C1 segment of cervical spinal cord (tissue), 14 donors: ENCODE data around the gene TBC1D9.

Experiments used
- DNase-seq, 14 donors: peaks; one replicate each; lab custom pipeline; 2025; lab: John Stamatoyannopoulos, UW

Gene TBC1D9

DNA sequence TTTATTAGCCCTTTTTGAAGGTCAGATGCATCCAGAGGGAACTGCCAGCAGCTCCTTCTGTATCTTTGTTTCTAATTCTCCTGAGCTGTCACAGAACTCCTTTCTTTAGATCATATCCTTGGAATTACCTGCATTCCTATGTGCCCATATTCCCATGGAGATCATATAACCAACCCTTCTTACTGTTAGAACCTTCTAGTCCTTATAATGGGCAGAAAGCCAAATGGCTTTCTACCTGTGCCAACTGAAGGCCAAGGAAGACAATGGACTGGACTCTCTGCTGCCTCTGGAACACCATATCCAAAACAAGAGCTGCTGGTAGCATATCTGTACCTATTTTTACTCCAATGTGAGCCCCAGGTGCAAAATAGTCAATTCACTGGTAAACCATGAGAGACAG, 60.7 kb downstream of the TBC1D9 start:
- DNase-seq, result no peak

DNA sequence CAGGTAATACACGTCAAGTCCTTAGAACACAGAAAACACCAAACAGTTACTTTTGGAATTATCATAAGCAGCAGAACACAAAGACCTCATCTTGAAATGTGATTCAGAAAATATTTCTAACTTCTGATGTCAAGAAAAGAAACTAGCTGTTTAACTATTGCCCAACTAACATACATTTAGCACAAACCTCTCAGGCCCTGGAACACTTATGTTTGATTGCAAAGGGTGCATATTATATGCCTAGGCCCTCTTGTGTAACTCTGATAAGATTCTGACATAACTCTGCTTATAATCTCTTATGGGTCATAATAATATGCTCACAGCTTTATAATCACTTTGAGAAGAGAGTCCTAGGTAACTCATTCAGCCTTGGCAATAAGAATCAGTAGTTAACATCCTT, 62.6 kb downstream of the TBC1D9 start:
- no peak for DNase-seq

DNA sequence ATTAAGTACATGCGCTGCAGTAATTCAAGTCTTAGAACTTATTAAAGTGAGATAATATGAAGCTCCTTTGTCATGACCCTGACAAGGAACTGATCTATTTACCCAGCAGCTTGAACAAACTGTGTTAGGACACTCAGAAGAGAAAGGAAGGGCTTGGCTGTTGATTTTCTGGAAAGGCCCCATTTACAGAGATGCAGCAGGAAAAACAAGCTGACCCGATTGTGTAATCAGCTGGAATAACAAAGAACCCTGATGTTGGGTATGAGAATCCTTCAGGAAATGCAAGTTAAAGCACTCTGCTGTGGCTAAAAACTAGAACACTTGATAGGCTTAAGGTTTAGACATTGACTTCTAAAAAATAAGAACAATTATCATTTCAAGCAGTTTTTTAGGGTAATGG, 64.8 kb downstream of the TBC1D9 start:
- DNase-seq, result peak in 1 of 14 donors; percentile 63

DNA sequence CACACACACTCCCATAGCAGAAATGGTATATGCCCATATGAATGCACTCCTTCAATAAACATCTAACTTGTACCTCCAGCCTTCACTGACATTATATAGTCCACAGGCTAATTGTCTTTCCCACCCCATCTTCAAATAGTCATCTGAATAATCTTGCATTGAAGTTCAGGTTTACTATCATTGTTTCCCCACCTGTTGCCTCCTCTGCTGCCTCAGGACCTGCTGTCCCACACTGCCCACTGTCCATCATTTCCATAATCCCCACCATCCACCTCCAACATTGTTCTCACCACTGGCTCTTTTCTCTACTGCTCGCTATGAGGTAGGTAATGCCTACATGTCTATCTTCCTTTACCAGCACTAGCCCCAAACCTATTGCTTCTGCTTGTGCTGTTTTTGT, 66.1 kb downstream of the TBC1D9 start:
- DNase-seq, result no peak

DNA sequence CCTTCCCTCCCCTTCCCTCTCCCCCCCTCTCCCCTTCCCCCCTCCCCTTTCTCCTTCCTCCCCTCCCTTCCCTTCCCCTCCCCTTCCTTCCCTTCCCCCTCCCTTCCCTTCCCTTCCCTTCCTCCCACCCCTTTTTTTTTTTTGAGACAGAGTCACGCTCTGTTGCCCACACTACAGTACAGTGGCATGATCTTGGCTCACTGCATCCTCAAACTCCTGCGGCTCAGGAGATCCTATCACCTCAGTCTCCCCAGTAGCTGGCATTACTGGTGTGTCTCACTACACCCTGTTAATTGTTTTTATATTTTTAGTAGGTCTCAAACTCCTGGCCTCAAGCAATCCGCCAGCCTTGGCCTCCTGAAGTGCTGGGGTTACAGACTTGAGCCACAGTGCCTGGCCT, 66.6 kb downstream of the TBC1D9 start:
- DNase-seq, result peak in 1 of 14 donors; percentile 23

DNA sequence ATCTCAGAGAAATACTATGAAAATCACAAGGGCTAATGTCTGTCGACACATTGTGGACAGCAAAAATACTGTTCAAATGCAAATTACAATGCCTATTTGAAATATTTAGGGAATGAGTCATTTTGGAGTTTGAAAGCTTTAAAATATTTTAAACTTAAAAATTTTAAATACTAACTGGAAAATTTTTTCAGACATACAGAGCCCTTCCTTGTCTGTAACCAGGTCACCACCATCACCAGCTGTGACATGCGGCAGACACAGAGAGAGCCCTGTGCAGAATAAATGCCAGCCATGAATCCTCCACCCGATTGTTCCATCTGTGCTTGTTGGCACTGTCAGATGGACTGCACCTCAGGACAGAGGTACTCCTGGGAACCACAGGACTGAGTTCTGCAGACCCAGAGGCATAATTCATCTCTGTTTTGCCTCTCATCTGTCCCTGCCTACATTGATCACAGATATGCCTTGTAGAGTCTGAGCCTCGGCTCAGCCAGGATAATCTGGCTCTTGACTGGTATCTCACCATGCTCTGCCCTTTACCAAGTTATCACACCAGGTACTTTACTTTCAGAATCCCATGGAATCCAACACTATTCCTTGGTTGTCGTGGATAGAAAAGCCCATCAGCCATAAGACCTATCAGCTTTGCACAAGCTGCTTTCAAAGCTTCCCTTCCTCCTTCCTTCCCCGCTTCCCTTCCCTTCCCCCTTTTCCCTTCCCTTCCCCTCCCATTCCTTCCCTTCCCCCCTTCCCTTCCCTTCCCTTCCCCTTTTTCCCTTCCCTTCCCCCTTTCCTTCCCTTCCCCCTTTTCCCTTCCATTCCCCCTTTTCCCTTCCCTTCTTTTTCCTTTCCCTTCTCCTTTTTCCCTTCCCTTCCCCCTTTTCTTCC, 67.2 kb downstream of the TBC1D9 start:
- peak in 2 of 14 donors; percentile 12 to 87 for DNase-seq

DNA sequence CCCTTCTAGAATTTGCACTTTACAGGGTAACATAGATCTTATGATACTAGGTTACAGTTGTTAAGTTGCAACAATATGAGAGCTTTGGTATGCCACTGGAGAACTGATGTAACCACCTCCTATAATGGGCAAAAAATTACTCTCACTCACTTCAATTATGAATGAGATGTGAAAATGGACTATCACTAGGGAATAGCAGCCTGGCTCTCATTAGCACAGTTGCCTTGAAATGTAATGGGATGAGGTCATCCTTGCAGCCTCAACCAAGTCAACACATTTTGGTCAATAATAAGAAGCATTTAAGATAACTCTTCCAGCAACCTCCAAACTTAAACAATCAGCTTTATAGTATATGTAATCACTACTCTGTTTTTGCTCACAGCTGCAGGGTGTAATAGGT, 69.4 kb downstream of the TBC1D9 start:
- DNase-seq, result peak in 1 of 14 donors; percentile 36

DNA sequence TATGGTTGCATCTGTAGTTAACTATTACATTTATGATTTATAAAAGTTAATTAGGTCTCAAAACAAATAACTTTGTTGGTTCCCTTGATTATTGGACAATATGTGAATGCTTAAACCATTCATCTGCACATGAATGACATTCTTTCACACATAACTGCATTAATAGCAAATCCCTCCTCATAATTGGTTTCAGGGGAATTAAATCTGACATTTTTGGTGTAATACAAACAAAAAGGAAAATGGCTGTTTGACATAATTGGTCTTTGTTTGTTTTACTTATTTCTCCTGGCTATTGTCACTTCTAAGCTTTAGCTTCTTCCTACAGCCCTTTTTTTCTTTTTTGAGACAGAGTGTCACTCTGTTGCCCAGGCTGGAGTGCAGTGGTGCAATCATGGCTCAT, 71.9 kb downstream of the TBC1D9 start:
- no peak for DNase-seq

DNA sequence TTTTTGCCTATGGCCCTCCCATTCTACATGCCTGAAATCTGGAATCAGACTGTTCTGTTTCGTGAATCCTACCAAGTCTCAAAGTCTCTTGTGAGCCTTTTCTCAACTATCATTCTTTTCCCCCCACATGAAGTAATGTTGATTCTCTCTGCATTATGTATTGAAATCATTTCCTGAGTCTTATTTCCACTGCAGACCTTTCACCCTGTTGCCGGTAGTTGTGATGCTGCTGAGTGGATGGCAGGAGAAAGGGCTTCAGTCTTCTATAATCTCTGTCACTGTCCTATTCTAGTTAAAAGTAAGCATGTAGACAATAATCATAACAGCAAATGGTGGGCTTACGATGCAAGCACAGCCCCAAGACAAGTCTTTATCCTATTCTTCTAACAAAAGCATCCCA, 75.0 kb downstream of the TBC1D9 start:
- no peak for DNase-seq

DNA sequence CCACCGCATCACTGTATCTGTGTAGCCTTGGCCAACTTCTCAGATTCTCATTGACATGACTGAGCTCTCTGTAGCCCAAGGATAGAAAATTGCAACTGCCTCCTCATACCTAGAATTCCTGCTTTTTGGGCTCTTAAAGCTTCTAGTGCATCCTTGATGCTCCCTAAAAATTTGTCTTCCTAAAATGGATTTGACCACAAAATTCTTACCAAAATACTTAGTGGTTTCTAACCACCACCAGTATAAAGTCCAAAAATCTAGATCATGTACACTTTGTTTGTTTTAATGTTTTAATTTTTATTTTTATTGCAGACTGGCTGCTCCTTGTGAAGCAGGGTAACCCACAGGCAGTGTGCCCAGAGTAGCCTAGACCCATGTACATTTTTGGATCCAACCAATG, 75.5 kb downstream of the TBC1D9 start:
- DNase-seq, result no peak

DNA sequence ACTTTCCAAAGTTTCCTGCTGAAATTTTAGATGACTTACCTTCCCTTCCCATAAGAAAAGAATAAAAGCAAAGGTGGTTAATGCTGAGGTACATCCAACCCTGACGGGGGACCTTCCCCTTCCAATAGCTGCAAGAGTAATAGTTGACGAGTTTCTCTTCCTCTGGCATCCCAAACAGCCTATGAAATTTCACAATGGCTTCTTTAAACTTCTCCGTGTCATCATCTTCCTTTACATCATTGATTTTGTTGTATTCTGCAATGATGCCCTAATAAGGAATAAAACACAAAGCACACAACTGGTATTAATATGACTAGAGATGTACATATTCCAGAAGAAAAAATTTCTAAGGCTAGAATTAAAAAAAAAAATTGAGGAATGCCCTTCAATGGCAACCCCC, 76.6 kb downstream of the TBC1D9 start:
- no peak for DNase-seq

DNA sequence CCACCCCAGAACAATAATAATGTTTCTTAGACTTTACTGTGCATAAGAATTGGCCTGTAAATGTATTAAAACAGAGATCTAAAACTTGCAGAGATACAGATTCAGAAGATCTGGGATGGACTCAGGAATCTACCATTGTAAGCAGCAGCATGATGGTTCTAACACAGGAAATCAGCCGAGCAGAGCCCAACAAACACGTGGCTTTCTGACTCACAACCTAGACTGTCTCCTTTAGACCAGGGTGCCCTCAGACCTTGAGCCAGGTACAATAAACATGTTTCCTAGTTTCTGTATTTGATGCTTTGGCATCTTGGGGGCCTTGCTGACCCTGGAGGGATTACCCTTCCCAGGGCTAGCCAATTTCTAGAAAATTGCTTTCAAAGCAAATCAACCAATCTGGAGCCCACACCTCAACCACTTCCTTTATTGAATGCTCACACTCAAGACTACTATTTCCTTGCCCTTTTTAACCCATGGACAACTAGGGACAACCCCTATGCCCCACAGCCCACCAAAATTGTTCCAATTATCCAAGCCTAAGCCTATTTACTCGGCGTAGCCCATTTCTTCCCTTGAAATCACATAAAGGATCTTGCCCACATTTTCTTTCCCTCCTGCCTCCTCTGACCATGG, 80.5 kb downstream of the TBC1D9 start:
- no peak for DNase-seq

DNA sequence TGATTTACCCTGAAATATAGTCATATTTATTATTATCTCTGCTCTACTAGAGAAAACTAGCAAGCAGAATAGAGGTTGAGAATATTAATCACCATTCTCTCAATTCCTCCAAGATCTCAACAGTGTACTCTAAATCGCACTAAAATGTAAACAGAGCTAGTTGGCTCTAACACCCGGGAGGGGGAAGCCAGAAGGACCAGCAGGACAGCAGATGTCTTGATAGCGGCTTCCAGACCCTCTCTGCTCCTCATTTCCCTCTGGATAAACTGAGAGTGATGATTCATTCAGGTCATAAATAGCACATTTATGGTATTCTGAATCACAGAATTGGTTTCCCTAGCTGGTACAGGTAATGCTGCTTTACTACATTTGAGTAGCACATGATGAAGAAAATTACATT, 82.5 kb downstream of the TBC1D9 start:
- peak in 1 of 14 donors; percentile 88 for DNase-seq

DNA sequence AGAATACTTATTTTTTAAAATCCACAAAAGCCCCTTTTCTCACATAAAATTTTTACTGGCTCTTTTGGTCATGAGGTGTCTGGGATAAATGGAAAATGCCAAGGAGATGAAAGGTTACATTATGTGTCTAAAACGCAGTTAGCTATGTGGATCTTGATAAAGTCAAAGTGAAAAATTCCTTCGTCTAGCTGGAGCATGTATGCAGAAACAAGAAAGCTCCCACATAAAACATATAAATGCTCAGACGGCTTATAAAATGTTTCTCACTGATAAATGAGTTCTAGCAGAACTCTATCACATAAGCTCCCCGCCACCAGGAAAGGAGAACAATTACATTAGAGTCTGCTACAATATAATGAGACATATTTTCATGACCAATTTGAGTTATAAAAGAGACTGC, 83.8 kb downstream of the TBC1D9 start:
- peak in 1 of 14 donors; percentile 39 for DNase-seq

DNA sequence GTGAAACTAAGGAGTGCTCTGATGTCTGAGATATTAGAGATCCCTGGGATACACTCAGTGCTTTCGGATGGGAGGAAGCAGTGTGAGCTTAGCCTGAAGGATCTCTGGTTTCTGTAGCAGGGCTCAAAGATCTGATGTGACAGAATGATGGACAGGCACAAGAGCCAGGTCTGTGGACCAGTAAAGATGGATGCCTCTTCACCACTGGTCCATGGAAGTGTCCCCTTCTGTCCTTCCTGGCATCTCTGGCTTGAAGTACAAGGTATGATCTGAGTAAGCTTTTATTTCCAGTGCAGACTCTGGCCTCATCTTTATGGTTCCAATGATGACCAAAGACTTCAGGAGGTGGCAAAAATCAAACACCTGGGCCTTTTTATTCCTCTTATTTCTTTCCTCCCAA, 88.1 kb downstream of the TBC1D9 start:
- no peak for DNase-seq

DNA sequence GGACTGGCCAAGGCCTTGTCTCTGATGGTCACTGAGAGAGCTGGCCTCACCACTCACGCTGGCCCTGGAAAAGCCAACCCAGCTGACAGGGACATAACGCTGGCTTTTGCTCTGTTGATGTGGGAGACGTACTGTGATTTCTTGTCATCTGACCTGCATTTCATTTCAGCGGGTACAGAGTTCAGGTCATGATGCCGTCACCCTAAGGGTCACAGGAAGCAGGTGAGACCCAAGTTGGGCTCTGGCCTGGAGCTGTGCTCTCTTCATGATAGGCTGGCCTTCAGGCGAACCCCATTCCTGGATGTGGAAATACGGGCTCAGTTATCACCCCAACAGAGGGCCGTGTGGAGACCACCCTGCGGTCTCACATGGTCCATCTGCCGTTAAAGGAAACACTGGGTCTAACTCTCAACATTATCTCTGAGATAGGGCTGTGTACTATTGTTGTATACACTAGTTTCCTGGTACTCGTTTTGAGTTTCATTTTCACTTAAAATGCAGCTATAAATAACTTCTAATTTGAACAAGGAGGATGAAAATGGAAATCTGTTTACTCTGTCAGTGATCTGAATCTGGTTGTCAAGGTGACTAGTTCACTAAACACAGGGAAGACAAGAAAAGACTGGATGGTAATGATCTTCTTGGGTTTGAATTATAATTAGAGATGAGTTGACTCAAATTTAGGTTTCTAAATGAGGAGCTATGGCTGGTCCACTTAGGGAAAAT, 89.1 kb downstream of the TBC1D9 start:
- no peak for DNase-seq

DNA sequence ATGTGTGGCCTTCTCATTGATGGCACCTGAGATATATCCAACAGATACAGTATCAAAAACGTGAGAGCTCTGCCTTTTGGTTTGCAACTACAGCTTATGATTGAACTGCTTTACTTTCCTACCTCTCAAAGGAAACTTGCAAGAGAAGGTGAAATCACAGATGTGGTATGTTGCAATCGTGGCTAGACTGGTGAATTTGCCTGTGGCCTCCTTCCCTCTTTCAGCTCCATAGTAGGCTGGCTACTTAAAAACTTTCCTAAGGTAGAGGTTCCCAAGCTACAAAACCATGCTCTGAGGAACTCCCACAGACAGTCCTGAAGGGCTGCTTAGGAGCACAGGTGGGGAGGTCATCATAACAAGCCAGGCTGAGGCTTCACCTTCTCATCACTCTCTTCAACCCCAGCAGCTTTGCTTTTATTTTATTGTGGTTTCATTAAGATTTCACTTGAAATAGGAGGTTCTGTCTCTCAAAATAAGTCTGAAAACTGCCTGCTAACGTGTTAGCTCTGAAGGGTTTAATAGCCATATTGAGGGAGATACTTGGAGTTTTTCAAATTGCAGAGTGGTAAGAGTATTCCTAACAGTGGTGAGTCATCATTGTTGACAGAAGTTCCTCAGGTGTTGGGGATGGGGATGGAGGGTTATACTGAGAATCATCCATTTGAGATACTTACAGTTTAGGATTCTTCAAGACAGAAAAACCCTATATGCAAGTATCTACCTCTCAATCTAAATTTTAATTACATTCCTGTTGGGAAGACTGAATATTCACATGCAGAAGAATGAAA, 93.9 kb downstream of the TBC1D9 start:
- no peak for DNase-seq

DNA sequence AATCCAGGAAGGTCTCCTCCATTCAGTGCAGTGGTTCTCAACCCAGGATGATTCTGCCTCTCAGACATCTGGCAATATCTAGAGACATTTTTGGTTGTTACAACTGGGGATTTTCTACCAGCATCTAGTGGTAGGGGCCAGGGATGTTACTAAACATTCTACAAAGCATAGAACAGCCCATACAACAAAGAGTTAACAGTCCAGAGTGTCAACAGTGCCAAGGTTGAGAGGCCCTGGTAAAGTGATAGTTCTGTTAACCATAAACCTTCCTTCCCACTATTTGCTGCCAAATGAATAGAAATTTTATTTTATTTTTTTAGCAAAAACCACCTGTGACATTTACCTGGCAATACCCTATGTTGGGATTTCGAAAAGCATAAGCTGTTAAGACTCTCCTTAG, 94.6 kb downstream of the TBC1D9 start:
- DNase-seq, result no peak

DNA sequence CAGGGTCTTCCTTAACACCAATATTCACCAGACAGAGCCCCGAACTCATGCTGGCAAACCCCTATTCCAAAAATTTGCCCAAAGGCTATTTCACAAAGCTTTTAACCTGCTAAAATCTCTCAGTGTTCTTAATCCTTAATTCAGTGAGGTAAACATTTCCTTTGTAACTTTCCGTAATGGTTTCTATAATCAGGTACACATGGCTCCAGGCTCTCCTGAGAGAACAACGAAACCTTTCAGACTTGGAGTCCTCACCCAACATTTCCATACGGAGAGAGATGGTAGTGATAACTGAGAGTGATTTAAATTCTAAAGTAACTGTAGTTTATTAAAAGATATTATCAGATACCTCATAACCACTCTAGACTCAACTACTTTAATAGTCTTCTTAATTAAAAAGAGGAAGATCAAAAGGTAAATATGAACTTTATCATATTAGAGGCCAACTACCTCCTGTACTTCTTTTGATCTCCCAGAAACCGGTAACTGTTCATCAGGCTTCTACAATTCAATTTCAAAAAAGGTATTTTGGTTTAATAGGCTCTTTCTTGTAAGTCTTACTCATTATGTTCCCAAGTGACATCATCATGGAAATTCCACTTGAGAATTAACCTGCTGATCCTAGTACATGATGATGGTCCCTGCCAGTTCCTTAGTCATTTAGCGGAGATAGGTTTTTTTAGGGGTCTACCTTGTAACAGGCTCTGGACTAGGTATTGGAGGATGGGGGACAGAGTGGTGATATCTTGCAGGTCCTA, 96.1 kb downstream of the TBC1D9 start:
- DNase-seq, result no peak

DNA sequence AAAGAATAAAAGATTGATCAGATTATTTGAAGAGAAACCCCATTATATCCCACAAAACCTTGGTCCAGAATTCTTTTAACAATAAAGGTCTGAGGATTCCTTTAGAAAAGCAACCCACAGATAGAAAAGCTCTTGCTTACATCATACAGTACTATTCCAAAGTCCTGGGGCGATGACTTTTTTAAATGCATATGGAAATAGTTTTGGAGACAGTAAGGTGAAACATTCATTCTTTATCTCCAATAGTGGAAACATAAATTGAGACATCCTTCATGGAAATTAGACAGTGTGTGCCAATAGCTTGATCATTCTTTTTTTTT, 101.7 kb downstream of the TBC1D9 start:
- no peak for DNase-seq
